Stimulated activated CD4-positive, alpha-beta T cell treated with anti-CD3 and anti-CD28 coated beads, Interleukin-12 subunit alpha, Interleukin-12 subunit beta, amount 100 ng/mL, for 48 hours (primary cell): Measurements from ENCODE around the gene DCC.
"Not testable (repeated sequence)": the region's sequence is repeated elsewhere in the genome, so short reads cannot be mapped to it uniquely, and the experiment has no call there.

Experiments
- DNase-seq, 3 donors: peaks; one replicate each; pipeline ENCODE4 v3.0.0-alpha.2; 2020; ENCODE audit warnings: low read depth in 2 of 3, low spot score in 1 of 3

DCC gene

DNA sequence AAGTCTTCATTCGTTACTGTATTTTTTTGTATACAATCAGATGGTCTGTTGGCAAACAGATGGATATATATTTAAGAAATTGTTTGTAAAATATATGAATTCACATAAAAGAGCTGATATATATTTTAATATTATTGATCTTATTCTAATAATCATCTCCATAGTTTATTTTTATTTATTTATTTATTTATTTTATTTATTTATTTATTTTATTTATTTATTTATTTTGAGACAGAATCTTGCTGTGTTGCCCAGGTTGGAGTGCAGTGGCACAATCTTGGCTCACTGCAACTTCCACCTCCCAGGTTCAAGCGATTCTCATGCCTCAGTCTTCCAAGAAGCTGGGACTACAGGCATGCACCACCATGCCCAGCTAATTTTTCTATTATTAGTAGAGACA lies 1128.2 kb downstream of the DCC start:
- not testable (repeated sequence) for DNase-seq

GRCh38 chr18:53472546-53472945 lies 1132.5 kb downstream of the DCC start:
- DNase-seq = no peak

GRCh38 chr18:53478155-53478554 lies 1138.2 kb downstream of the DCC start:
- DNase-seq = no peak

DNA sequence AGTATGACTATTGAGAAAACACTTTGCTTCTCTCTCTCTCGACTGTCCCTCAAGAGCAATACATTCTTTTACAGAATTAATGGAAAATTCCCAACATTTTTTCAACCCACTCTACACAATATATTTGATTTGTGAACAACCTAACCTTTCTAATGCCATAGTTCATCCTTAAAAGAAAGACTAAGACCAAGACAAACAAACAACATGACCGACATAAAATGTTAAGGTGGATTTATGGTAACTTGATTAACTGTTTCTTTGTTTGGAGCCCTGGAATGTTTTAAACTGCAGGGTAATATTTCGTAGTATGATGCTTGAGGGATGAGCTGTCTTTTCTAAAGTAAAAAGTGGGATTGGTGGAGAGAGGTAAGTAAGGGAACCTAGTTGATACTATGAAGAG lies 1146.3 kb downstream of the DCC start:
- no peak for DNase-seq

- no peak for DNase-seq
Observed at GRCh38 chr18:53489266-53489665, 1149.3 kb downstream of the DCC start.

- no peak for DNase-seq
Observed at GRCh38 chr18:53490019-53490418, 1150.0 kb downstream of the DCC start.

- DNase-seq = no peak
Observed at GRCh38 chr18:53496028-53496427, 1156.0 kb downstream of the DCC start.

DNA sequence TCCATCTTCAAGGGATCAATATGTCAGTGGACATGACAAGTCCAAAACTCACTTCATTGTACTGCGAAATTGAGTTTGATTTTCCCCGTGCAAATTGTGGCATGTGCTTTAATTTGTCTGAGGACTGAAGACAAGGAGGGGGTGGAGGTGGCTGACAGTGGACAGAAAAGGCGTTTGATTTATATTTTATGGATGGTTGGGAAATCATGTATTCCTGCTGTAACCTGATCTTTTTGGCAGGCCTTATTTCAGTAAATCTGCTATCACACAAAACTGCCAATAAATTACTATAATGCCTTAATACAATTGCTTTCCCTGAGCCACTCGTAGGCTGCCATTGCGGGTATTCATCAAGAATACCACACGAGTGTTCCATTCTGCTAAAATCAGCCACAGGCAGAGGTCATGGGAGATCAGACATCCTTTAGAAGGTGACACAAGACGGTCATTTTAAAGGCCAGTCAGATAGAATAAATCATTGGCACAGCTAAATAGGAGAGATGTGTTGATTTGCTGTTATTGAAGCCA lies 1164.0 kb downstream of the DCC start:
- DNase-seq = no peak

DNA sequence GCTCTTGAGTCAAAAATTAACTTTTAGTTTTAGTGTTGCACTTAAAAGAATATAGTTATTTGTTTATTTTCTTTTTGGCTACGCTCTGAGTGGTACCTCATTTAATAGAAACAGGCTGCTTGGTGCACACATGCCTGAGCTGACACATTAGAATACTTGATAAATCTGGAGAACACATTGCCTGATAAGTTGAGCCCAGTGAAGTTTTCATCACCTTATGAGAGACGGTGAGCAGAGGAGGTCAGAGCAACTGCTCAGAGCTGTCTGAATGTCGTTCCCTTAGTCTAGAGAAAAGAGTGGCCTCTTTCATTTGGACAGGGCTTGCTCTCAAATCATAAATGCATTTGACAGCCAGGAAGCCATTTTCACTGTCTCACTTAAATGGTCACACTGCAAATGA lies 1168.5 kb downstream of the DCC start:
- no peak for DNase-seq

DNA sequence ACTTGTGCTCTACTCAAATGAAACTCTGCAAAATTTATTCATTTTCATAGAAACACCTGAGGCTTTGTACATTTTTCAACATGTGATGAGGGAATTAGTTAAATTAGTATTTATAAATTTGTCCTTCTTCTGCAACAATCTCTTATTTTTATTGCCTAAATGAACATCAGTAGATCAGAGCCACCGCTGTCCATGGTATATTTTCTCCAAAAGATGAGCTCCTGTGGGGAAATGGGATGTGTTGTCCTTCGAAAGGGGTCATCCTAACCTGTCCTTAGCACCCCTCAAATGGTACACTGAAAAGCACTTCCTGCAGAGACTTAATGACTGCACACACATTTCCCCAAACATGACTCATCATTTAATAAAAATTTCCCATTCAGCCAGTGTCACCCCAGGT lies 1169.9 kb downstream of the DCC start:
- no peak for DNase-seq

- not testable (repeated sequence) for DNase-seq
Observed at GRCh38 chr18:53511725-53512124, 1171.7 kb downstream of the DCC start.

DNA sequence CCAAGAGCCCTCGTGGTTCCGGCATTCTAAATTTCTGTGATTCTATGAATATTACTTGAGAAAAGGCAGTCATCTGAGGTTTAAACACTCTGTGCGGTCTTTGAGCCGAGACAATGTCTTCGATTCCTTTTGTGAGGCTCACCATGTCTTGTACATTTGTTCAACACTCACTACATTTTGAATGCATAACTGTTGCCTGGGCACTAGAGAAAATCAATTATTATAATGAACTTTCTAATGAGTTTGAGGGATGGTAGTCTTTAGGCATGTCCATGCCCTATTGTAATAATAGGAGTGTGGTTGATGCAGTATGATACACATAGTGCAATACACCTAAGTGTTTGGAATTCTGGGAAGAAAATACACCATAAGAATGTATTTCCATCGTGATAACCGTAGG lies 1181.1 kb downstream of the DCC start:
- DNase-seq = no peak

DNA sequence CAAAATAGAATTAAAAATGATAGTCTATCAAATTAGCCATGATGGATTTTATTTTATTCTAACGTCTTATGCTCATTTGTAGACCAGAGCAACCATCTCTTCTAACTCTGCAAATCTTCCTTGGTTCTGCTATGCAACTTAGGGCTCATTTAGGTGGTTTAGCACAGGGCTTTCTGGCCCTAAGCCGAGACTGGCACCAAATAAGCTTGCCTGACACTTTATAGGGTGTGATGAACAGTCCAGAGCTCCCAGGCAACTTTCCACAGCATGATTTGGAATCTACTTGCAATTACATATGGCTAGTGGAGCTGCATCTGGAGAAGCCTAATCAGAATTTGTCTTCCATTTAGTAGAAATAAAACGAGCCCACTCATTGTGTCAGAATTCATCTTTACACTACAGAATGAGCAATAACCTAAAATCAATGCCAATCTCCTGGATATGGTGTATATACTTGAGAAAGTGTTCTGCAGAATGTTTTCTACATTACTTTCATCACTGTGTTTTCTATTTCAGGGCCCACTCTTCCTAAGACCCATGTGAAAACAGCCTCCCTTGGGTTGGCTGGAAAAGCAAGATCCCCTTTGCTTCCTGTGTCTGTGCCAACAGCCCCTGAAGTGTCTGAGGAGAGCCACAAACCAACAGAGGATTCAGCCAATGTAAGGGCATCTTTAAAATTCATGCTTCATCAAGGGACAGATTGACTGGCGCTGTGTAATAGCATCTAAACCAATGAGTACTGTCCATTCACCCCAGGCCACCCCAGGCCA lies 1186.3 kb downstream of the DCC start:
- DNase-seq = no peak

DNA sequence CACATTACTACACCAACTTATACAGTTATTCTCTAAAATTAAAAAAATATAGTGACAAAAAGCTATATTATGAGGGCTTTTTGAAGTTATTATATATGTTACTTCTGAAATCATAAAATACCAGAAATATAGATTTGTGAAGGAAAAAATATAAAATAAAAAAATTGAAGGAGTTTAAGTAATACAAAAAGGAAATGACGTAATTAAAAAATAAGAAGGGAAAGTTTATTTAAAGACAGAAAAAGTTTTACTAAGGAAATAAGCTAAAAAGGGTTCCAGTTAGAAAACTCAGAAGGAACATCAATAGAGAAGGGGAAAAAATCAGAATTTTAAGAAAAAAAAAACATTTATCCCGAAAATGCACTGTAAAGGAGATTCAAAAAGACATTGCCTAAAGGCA lies 1187.4 kb downstream of the DCC start:
- no peak for DNase-seq

DNA sequence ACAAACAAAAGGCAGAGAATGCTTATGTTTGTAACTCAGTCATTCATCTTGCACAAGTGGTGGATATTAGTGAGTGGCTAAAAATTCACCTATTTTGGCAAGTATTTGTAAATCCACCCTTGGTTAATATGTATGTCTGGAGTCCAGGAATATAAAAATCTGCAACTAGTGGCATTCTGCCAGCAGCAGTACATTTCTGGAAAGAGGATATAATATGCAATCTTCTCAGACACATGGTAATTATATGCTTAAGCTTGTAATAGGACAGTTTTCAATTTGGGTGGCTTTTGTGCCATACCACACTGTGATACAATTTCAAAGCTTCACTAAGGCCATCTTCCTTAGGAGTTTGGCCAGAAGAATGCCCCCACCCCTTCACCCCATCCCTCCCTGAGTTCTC lies 1191.2 kb downstream of the DCC start:
- DNase-seq = no peak

- DNase-seq = no peak
Observed at GRCh38 chr18:53531896-53532295, 1191.9 kb downstream of the DCC start.

GRCh38 chr18:53534203-53534602 lies 1194.2 kb downstream of the DCC start:
- DNase-seq = no peak

DNA sequence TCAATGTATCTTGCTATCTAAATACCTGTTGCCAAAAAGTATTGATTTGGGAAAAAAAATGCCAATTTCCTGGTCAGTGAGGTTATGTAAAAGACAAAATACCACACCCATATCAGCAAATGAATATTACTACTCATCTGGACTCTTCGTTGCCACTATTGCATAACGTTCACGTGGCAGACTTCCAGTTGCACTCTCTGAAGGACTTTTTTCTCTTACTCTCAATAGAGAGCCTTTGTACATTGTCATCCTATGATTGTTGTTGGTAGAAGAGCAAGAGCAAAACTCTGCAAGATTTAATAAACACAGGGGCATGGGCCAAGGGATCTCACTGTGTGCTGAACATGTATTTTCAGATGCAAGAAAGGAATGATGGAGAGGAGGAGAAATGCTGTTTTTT lies 1194.7 kb downstream of the DCC start:
- DNase-seq = no peak

GRCh38 chr18:53536908-53537307 lies 1196.9 kb downstream of the DCC start:
- no peak for DNase-seq

- DNase-seq = no peak
Observed at GRCh38 chr18:53541924-53542323, 1201.9 kb downstream of the DCC start.

DNA sequence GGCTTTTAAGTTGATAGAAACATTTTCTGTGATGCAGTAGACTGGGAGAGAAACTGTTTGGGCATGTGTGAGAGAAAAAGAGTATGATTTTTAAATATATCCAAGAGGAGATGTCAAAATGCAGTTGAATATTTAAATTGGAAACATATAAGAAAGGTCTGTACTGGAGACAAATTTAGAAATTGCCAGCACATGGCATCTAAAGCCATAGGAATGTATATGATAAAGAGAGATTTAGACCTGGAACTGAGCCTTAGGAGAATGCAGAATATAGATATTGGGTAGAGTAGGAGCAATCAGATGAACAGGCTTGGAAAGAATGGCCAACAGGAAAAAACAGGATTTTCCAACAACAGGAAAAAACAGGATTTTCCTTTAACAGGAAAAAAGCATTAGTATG lies 1203.7 kb downstream of the DCC start:
- DNase-seq = no peak

GRCh38 chr18:53544917-53545316 lies 1204.9 kb downstream of the DCC start:
- no peak for DNase-seq

DNA sequence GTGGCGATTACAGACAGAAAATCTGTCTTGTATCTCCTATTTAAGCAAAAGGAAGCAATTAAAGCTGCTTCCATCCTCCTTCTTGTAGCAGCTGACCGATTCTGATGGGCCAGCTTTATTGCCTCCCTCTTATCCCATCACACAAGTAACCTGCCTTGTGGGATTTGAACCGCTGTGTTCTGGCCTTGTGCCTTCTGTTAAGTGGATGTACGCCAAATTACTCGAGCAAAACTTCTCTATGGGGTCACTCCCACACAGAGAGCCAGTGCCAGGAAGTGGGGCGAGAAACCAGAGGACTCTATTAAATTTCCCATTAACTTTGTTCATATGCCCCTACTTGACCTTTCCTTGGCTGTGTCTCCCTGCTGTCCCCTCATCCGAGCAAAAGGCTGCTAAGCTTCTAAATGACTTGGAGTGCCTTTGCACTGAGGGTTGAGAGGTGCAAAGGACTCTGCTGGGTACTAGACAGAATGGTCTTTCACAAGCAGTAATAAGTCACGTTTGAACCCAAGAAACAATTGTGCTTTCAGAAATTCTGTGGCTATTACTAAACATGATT lies 1212.0 kb downstream of the DCC start:
- no peak for DNase-seq
